GM23338 (cell line): Measurements from ENCODE around the gene ELMO3. TPM values are rescaled to one million over a fixed set of nuclear protein-coding genes. Genes with fewer than 3 reads are reported as not detected.

Experiments used
- ATAC-seq: fragments of 200-7000 bp; cut with Tn5 transposase; 3 replicates; pipeline ENCODE4 v1.9.1; 2020
- DNase-seq: peaks from one replicate; pipeline ENCODE4 v3.0.0-alpha.2; 2015; ENCODE audit warnings: low spot score
- H2AFZ ChIP-seq: fragments of 200-600 bp; sonication (generic); 2 replicates; pipeline ENCODE4 v1.8.0; 2016; ENCODE audit warnings: antibody characterized with exemption, mild to moderate bottlenecking, moderate library complexity
- H3F3A ChIP-seq: fragments of 200-600 bp; sonication (generic); replicated peaks from 2 replicates; pipeline ENCODE4 v1.8.0; 2017; ENCODE audit warnings: antibody characterized with exemption, mixed run types, low read depth
- H3K27ac ChIP-seq: fragments of 200-600 bp; sonication (generic); 2 replicates; pipeline ENCODE4 v1.6.1; 2016; ENCODE audit warnings: low read depth
- H3K27me3 ChIP-seq: fragments of 200-600 bp; sonication (generic); 2 replicates; pipeline ENCODE4 v1.8.0; 2016; ENCODE audit warnings: mild to moderate bottlenecking, mixed run types, moderate library complexity; ENCODE audit not compliant: insufficient read depth
- H3K36me3 ChIP-seq: fragments of 200-600 bp; sonication (generic); 2 replicates; pipeline ENCODE4 v1.8.0; 2016; ENCODE audit warnings: mild to moderate bottlenecking; ENCODE audit not compliant: insufficient read depth
- H3K4me1 ChIP-seq: fragments of 200-600 bp; sonication (generic); 2 replicates; pipeline ENCODE4 v1.8.0; 2016; ENCODE audit warnings: mild to moderate bottlenecking, moderate library complexity; ENCODE audit not compliant: insufficient read depth
- H3K4me2 ChIP-seq: fragments of 200-600 bp; sonication (generic); 2 replicates; pipeline ENCODE4 v1.7.1; 2017; ENCODE audit warnings: mixed run types
- H3K4me3 ChIP-seq: fragments of 200-600 bp; sonication (generic); 2 replicates; pipeline ENCODE4 v1.6.1; 2016; ENCODE audit warnings: mixed run types
- H3K79me2 ChIP-seq: fragments of 200-600 bp; sonication (generic); replicated peaks from 2 replicates; pipeline ENCODE4 v1.8.0; 2017; ENCODE audit warnings: mild to moderate bottlenecking; ENCODE audit not compliant: insufficient read depth
- H3K9me2 ChIP-seq: fragments of 200-600 bp; sonication (generic); 2 replicates; pipeline ENCODE4 v1.8.0; 2017; ENCODE audit not compliant: insufficient read depth
- H4K20me1 ChIP-seq: fragments of 200-600 bp; sonication (generic); replicated peaks from 2 replicates; pipeline ENCODE4 v1.8.0; 2017; ENCODE audit warnings: mild to moderate bottlenecking; ENCODE audit not compliant: insufficient read depth
- H3K27ac Mint-ChIP-seq: 2 replicates; pipeline ENCODE4 v1.8.0; 2020; ENCODE audit warnings: inconsistent platforms, mild to moderate bottlenecking, moderate library complexity, mixed read lengths
- H3K27me3 Mint-ChIP-seq: 3 replicates; pipeline ENCODE4 v1.8.0; 2022; ENCODE audit warnings: low read depth, mild to moderate bottlenecking, moderate library complexity, mixed read lengths, inconsistent platforms; ENCODE audit not compliant: insufficient read depth, poor library complexity
- H3K36me3 Mint-ChIP-seq: 3 replicates; pipeline ENCODE4 v1.8.0; 2021; ENCODE audit warnings: low read depth, mild to moderate bottlenecking, inconsistent platforms, moderate library complexity, mixed read lengths
- H3K4me1 Mint-ChIP-seq: 3 replicates; pipeline ENCODE4 v1.8.0; 2020; ENCODE audit warnings: mild to moderate bottlenecking, inconsistent platforms, mixed read lengths
- H3K4me3 Mint-ChIP-seq: 3 replicates; pipeline ENCODE4 v1.8.0; 2021; ENCODE audit warnings: moderate library complexity, mild to moderate bottlenecking, inconsistent platforms, mixed read lengths
- H3K9me3 Mint-ChIP-seq: 3 replicates; pipeline ENCODE4 v1.8.0; 2020; ENCODE audit warnings: moderate library complexity, mild to moderate bottlenecking, inconsistent platforms, mixed read lengths
- CREB1 ChIP-seq: fragments of 250-450 bp; sonication (Bioruptor Pico); IDR thresholded peaks from 2 replicates; pipeline ENCODE4 v1.5.0; 2020; ENCODE audit warnings: low read depth, mild to moderate bottlenecking, moderate library complexity
- EZH2 ChIP-seq: fragments of 200-600 bp; sonication (generic); IDR thresholded peaks from one replicate; pipeline ENCODE4 v1.8.0; 2017; ENCODE audit warnings: antibody characterized with exemption, mild to moderate bottlenecking, low read depth; ENCODE audit not compliant: unreplicated experiment
- JUNB ChIP-seq: IDR thresholded peaks from one replicate; pipeline ENCODE4 v1.6.1; 2016; ENCODE audit warnings: antibody characterized with exemption; ENCODE audit not compliant: unreplicated experiment
- POLR2AphosphoS5 ChIP-seq: IDR thresholded peaks from 2 replicates; pipeline ENCODE4 v1.6.1; 2016; ENCODE audit warnings: antibody characterized with exemption, low read depth
- STAT1 ChIP-seq: IDR thresholded peaks from one replicate; pipeline ENCODE4 v1.6.1; 2016; ENCODE audit warnings: antibody characterized with exemption; ENCODE audit not compliant: unreplicated experiment
- ZNF331 ChIP-seq: fragments of 250-450 bp; sonication (Bioruptor Pico); IDR thresholded peaks from 2 replicates; pipeline ENCODE4 v1.5.0; 2020; ENCODE audit warnings: low read depth, mild to moderate bottlenecking, moderate library complexity
- polyA plus RNA-seq: library from polyadenylated mRNA; unstranded; fragments of >200 nt; fragmentation: Nextera tagmentation; extraction: Ambion mirVana; gene quantifications from 2 replicates; pipeline ENCODE4 v1.2.1, GENCODE V29; 2016
- total RNA-seq: library from RNA; depleted of rRNA; stranded (reverse); fragments of >200 nt; shearing (Covaris generic); gene quantifications from 2 replicates; pipeline ENCODE4 v1.2.3, GENCODE V29; 2014
- TF ChIP-seq, protein P1 (sequence below): fragments of 250-450 bp; sonication (Bioruptor Pico); IDR thresholded peaks from 2 replicates; pipeline ENCODE4 v1.5.0; 2020; ENCODE audit warnings: mild to moderate bottlenecking, moderate library complexity

Gene ELMO3
- total and polyA plus RNA-seq, 2 experiments from 2014 or later: 4.7 to 16.2 TPM

- H3K27me3 Mint-ChIP-seq: peaks cover 10% of the 10 kb centered on the region
- Histone ChIP-seq H3F3A (no peaks in the 10 kb centered on the region), H3K9me2 (no peaks in the 10 kb centered on the region), H4K20me1 (no peaks in the 10 kb centered on the region), H3K36me3 (no peaks in the 10 kb centered on the region), H3K4me1 (no peaks in the 10 kb centered on the region), H3K4me3 (no peak overlapping the region), H3K4me2 (no peak overlapping the region), H2AFZ (no peak overlapping the region), H3K79me2 (no peaks in the 10 kb centered on the region), H3K27ac (no peak overlapping the region), H3K27me3 (no peaks in the 10 kb centered on the region)
- TF ChIP-seq POLR2AphosphoS5: no peak
- H3K4me1 Mint-ChIP-seq: peaks cover 5% of the 10 kb centered on the region; the same call in 2 of the 3 replicates
- 0 out of 3 replicates have a peak, but pooled peaks cover 1% of the 10 kb centered on the region for H3K36me3 Mint-ChIP-seq
- H3K27ac Mint-ChIP-seq: no peak overlapping the region
- ATAC-seq: no peak
- no peak for DNase-seq
- no peaks in the 10 kb centered on the region for H3K9me3 Mint-ChIP-seq
- H3K4me3 Mint-ChIP-seq: no peak overlapping the region; the same call in 2 of the 3 replicates
These were observed 7.4 kb downstream of the ELMO3 start for GRCh38 chr16:67206129-67206837.

- DNase-seq (no peak), ATAC-seq (peak; percentile 32)
- H3K4me1 ChIP-seq: no peaks in the 10 kb centered on the region
- no peaks in the 10 kb centered on the region for H3K9me2 ChIP-seq
- H3K4me3 Mint-ChIP-seq: no peak overlapping the region
- no peaks in the 10 kb centered on the region for H3K36me3 ChIP-seq
- H3K27ac ChIP-seq: no peak overlapping the region
- no peaks in the 10 kb centered on the region for H3K27me3 ChIP-seq
- H3K4me2 ChIP-seq: no peak overlapping the region
- no peaks in the 10 kb centered on the region for H3F3A ChIP-seq
- H3K27me3 Mint-ChIP-seq: peaks cover 10% of the 10 kb centered on the region
- no peaks in the 10 kb centered on the region for H3K79me2 ChIP-seq
- H3K27ac Mint-ChIP-seq: no peak overlapping the region
- H3K4me3 ChIP-seq: no peak overlapping the region
- H4K20me1 ChIP-seq: no peaks in the 10 kb centered on the region; the same call in 1 of the 2 replicates
- peaks cover 5% of the 10 kb centered on the region; the same call in 2 of the 3 replicates for H3K4me1 Mint-ChIP-seq
- no peak for TF ChIP-seq STAT1
- no peak for TF ChIP-seq CREB1 (CRISPR knock-in tag)
- H2AFZ ChIP-seq: no peak overlapping the region
- no peaks in the 10 kb centered on the region for H3K9me3 Mint-ChIP-seq
- H3K36me3 Mint-ChIP-seq: no peaks in the 10 kb centered on the region
These were observed 7.9 kb downstream of the ELMO3 start for GRCh38 chr16:67206838-67207248.

DNA sequence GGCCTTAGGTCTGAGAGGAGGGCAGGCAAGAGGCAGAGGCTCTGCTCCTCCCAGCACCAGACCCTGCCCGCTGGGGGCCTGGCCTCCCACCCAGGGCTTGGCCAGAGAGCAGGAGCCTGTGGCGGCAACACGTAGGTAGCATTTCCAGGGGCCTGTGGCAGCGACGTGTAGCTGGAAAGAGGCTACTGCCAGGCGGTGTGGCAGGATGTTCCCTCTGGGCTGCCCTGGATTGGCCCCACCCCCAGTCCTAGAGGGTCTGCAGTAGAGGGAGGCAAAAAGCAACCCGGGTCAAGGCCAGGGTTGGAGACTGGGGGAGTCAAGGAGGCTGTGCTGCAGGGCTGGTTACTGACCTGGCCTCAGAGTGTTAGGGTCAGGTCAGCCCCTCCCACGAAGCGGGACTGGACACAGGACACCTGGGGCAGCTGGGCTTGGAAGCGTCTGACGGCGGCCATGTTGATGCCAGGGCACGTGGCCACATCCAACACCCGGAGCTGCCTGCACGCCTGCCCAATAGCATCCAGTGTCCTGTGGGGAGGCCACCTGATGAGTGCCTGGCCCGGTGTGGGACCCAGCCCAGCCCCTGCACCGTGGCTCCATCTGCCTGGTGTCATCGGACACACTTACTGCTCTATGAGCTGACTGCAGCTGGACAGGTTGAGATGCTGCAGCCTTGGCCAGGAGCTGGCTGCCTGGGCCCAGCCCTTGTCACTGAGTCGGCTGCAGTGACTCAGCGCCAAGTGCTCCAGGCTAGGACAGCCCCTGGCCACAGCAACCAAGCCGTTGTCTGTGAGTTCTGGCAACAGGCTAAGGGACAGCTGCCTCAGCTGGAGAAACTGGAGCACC is 8.5 kb downstream of the ELMO3 start:
- H3K9me3 Mint-ChIP-seq: no peaks in the 10 kb centered on the region
- Histone ChIP-seq H3K4me1 (no peaks in the 10 kb centered on the region), H4K20me1 (no peaks in the 10 kb centered on the region; the same call in 1 of the 2 replicates), H3K4me3 (no peak overlapping the region), H3K36me3 (no peaks in the 10 kb centered on the region), H3K4me2 (no peak overlapping the region), H3K79me2 (no peaks in the 10 kb centered on the region), H3K27me3 (no peaks in the 10 kb centered on the region), H3F3A (no peaks in the 10 kb centered on the region), H3K9me2 (no peaks in the 10 kb centered on the region), H2AFZ (no peak overlapping the region), H3K27ac (no peak overlapping the region)
- DNase-seq: no peak
- H3K4me3 Mint-ChIP-seq: no peak overlapping the region
- H3K27me3 Mint-ChIP-seq: peaks cover 10% of the 10 kb centered on the region
- no peak overlapping the region for H3K27ac Mint-ChIP-seq
- ATAC-seq: peak; percentile 29
- H3K4me1 Mint-ChIP-seq: peaks cover 5% of the 10 kb centered on the region; the same call in 2 of the 3 replicates
- H3K36me3 Mint-ChIP-seq: no peaks in the 10 kb centered on the region
- TF ChIP-seq STAT1: no peak
- no peak for TF ChIP-seq CREB1 (CRISPR knock-in tag)
- TF ChIP-seq, protein P1, sequence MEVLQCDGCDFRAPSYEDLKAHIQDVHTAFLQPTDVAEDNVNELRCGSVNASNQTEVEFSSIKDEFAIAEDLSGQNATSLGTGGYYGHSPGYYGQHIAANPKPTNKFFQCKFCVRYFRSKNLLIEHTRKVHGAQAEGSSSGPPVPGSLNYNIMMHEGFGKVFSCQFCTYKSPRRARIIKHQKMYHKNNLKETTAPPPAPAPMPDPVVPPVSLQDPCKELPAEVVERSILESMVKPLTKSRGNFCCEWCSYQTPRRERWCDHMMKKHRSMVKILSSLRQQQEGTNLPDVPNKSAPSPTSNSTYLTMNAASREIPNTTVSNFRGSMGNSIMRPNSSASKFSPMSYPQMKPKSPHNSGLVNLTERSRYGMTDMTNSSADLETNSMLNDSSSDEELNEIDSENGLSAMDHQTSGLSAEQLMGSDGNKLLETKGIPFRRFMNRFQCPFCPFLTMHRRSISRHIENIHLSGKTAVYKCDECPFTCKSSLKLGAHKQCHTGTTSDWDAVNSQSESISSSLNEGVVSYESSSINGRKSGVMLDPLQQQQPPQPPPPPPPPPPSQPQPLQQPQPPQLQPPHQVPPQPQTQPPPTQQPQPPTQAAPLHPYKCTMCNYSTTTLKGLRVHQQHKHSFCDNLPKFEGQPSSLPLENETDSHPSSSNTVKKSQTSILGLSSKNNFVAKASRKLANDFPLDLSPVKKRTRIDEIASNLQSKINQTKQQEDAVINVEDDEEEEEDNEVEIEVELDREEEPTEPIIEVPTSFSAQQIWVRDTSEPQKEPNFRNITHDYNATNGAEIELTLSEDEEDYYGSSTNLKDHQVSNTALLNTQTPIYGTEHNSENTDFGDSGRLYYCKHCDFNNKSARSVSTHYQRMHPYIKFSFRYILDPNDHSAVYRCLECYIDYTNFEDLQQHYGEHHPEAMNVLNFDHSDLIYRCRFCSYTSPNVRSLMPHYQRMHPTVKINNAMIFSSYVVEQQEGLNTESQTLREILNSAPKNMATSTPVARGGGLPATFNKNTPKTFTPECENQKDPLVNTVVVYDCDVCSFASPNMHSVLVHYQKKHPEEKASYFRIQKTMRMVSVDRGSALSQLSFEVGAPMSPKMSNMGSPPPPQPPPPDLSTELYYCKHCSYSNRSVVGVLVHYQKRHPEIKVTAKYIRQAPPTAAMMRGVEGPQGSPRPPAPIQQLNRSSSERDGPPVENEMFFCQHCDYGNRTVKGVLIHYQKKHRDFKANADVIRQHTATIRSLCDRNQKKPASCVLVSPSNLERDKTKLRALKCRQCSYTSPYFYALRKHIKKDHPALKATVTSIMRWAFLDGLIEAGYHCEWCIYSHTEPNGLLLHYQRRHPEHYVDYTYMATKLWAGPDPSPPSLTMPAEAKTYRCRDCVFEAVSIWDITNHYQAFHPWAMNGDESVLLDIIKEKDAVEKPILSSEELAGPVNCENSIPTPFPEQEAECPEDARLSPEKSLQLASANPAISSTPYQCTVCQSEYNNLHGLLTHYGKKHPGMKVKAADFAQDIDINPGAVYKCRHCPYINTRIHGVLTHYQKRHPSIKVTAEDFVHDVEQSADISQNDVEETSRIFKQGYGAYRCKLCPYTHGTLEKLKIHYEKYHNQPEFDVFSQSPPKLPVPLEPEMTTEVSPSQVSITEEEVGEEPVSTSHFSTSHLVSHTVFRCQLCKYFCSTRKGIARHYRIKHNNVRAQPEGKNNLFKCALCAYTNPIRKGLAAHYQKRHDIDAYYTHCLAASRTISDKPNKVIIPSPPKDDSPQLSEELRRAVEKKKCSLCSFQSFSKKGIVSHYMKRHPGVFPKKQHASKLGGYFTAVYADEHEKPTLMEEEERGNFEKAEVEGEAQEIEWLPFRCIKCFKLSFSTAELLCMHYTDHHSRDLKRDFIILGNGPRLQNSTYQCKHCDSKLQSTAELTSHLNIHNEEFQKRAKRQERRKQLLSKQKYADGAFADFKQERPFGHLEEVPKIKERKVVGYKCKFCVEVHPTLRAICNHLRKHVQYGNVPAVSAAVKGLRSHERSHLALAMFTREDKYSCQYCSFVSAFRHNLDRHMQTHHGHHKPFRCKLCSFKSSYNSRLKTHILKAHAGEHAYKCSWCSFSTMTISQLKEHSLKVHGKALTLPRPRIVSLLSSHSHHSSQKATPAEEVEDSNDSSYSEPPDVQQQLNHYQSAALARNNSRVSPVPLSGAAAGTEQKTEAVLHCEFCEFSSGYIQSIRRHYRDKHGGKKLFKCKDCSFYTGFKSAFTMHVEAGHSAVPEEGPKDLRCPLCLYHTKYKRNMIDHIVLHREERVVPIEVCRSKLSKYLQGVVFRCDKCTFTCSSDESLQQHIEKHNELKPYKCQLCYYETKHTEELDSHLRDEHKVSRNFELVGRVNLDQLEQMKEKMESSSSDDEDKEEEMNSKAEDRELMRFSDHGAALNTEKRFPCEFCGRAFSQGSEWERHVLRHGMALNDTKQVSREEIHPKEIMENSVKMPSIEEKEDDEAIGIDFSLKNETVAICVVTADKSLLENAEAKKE: no peak
- TF ChIP-seq JUNB: no peak
- TF ChIP-seq EZH2: no peak
- TF ChIP-seq ZNF331 (CRISPR knock-in tag): no peak
- TF ChIP-seq POLR2AphosphoS5: no peak
